Right atrium auricular region (tissue), 2 donors: ENCODE data around the gene APPL1. TPM values are rescaled to one million over a fixed set of nuclear protein-coding genes. Genes with fewer than 3 reads are reported as not detected.

Experiments used
- DNase-seq: peaks from one replicate; pipeline ENCODE4 v3.0.0-alpha.2; 2019; ENCODE audit warnings: low spot score
- H3K27ac ChIP-seq, 2 donors: fragments of 200-600 bp; sonication (generic); 1 replicate in 1 of 2; 2 replicates in 1 of 2; pipeline ENCODE4 v1.5.1; 2016 to 2019
- H3K27me3 ChIP-seq, 2 donors: fragments of 200-600 bp; sonication (generic); one replicate each; pipeline versions ENCODE4 v1.5.1 to v1.6.0; 2017 to 2019
- H3K36me3 ChIP-seq: fragments of 200-600 bp; sonication (generic); one replicate; pipeline ENCODE4 v1.5.1; 2016
- H3K4me1 ChIP-seq, 2 donors: fragments of 200-600 bp; sonication (generic); one replicate each; pipeline versions ENCODE4 v1.5.1 to v1.6.0; 2017 to 2019
- H3K4me3 ChIP-seq, 2 donors: fragments of 200-600 bp; sonication (generic); 1 replicate in 1 of 2; 2 replicates in 1 of 2; pipeline ENCODE4 v1.5.1; 2017 to 2019; ENCODE audit warnings: mild to moderate bottlenecking in 1 of 2, moderate library complexity in 1 of 2
- H3K9me3 ChIP-seq, 2 donors: fragments of 200-600 bp; sonication (generic); one replicate each; pipeline ENCODE4 v1.5.1; 2019
- CTCF ChIP-seq, 2 donors: fragments of 200-600 bp; sonication (generic); IDR thresholded peaks; one replicate each; pipeline ENCODE4 v1.5.1; 2019; ENCODE audit warnings: antibody characterized with exemption in 2 of 2
- total RNA-seq, 2 donors: library from RNA; depleted of rRNA; stranded (reverse); fragments of >200 nt; gene quantifications; one replicate each; pipeline ENCODE4 v1.1.0, GENCODE V29; 2016

The APPL1 gene
- total RNA-seq, 2 donors from 2014 or later, result 31.6 to 38.1 TPM

- no peak overlapping the region for H3K27ac ChIP-seq
- H3K27me3 ChIP-seq, result no peaks in the 10 kb centered on the region
- DNase-seq, result no peak
- TF ChIP-seq CTCF (IDR thresholded peaks at IDR 0.05), result no peak
- no peaks in the 10 kb centered on the region for H3K4me1 ChIP-seq
- no peaks in the 10 kb centered on the region for H3K9me3 ChIP-seq
- H3K4me3 ChIP-seq, result no peak overlapping the region
- no peaks in the 10 kb centered on the region for H3K36me3 ChIP-seq
These were observed 82.3 kb downstream of the APPL1 start for GRCh38 chr3:57309769-57310360.

- no peak overlapping the region for H3K27ac ChIP-seq
- DNase-seq, result no peak
- no peaks in the 10 kb centered on the region for H3K36me3 ChIP-seq
- H3K4me1 ChIP-seq, result no peaks in the 10 kb centered on the region
- no peak overlapping the region for H3K4me3 ChIP-seq
- peaks cover 0 to 16% of the 10 kb centered on the region in 2 donors for H3K9me3 ChIP-seq
- H3K27me3 ChIP-seq, result no peaks in the 10 kb centered on the region
- TF ChIP-seq CTCF (IDR thresholded peaks at IDR 0.05), result no peak
These were observed 86.7 kb downstream of the APPL1 start for GRCh38 chr3:57314204-57314603.

Other genes starting within 250 kb of the APPL1 start
- gene SPATA12, start 167.1 kb upstream of the APPL1 start, total RNA-seq, result not detected
- gene IL17RD, start 62.4 kb upstream of the APPL1 start, total RNA-seq, result 1 to 10 TPM; 2.1 to 2.8 TPM
- gene HESX1, start 27.8 kb upstream of the APPL1 start, total RNA-seq, result 1 to 10 TPM in 1 of 2 donors, under 1 TPM in 1; 0.75 to 1.2 TPM
- 1 to 10 TPM in 1 of 2 donors, not detected in 1; 2.5 TPM for gene ASB14, start 65.0 kb downstream of the APPL1 start, total RNA-seq